Thyroid gland (tissue), 4 donors: Measurements from ENCODE around the gene PVR.
"Not testable (repeated sequence)": the region's sequence is repeated elsewhere in the genome, so short reads cannot be mapped to it uniquely, and the experiment has no call there.

Experiments
- POLR2A ChIP-seq, 2 donors: fragments of 450-650 bp; IDR thresholded peaks; one replicate each; pipeline ENCODE4 v1.6.1; 2017; ENCODE audit warnings: antibody characterized with exemption in 2 of 2, mild to moderate bottlenecking in 2 of 2, moderate library complexity in 1 of 2
- TF ChIP-seq, protein P1 (sequence below), 6 experiments: fragments of 200-600 bp in 3 of 6; fragments of 450-650 bp in 3 of 6; sonication (generic) in 3 of 6; IDR thresholded peaks; one replicate each; pipeline ENCODE4 v1.5.1; 2016 to 2019; ENCODE audit warnings: antibody characterized with exemption in 6 of 6, mild to moderate bottlenecking in 2 of 6, inconsistent platforms in 1 of 6, moderate library complexity in 1 of 6

GRCh38 chr19:44631611-44632010 lies 12.1 kb upstream of the PVR start:
- TF ChIP-seq, protein P1, sequence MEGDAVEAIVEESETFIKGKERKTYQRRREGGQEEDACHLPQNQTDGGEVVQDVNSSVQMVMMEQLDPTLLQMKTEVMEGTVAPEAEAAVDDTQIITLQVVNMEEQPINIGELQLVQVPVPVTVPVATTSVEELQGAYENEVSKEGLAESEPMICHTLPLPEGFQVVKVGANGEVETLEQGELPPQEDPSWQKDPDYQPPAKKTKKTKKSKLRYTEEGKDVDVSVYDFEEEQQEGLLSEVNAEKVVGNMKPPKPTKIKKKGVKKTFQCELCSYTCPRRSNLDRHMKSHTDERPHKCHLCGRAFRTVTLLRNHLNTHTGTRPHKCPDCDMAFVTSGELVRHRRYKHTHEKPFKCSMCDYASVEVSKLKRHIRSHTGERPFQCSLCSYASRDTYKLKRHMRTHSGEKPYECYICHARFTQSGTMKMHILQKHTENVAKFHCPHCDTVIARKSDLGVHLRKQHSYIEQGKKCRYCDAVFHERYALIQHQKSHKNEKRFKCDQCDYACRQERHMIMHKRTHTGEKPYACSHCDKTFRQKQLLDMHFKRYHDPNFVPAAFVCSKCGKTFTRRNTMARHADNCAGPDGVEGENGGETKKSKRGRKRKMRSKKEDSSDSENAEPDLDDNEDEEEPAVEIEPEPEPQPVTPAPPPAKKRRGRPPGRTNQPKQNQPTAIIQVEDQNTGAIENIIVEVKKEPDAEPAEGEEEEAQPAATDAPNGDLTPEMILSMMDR (IDR thresholded peaks at IDR 0.05) = not testable (repeated sequence)
- TF ChIP-seq POLR2A (IDR thresholded peaks at IDR 0.05) = not testable (repeated sequence)
